H1 (cell line): ENCODE data around the gene RPTOR. TPM values are rescaled to one million over a fixed set of nuclear protein-coding genes. Genes with fewer than 3 reads are reported as not detected.
A peak's percentile ranks its signal among the peaks of the same experiment; 100 is the strongest.

Experiments
- CTCF ChIA-PET: fragments of 300-600 bp; sonication (Branson Sonifier 250); formaldehyde crosslinking; loops from one replicate; lab custom pipeline; 2021; ENCODE audit not compliant: partially characterized antibody; lab: Charles Lee
- POLR2A ChIA-PET: fragments of 300-600 bp; sonication (Branson Sonifier 250); formaldehyde crosslinking; loops from one replicate; lab custom pipeline; 2021; ENCODE audit warnings: inconsistent platforms; ENCODE audit not compliant: partially characterized antibody; lab: Charles Lee
- DNase-seq, 2 experiments: peaks; one replicate each; pipeline versions ENCODE4 v3.0.0 to v3.0.0-alpha.2; 2010 to 2022; ENCODE audit warnings: low spot score in 2 of 2, low read depth in 1 of 2, mixed read lengths in 1 of 2
- FAIRE-seq: peaks from 2 replicates; lab custom pipeline; 2011; peaks lifted over from hg19 to GRCh38; lab: Jason Lieb, UNC
- H2AFZ ChIP-seq: 2 replicates; pipeline ENCODE4 v1.8.1; 2012; ENCODE audit warnings: low read length, inconsistent platforms
- H2AK5ac ChIP-seq: 2 replicates; pipeline ENCODE4 v1.6.1; 2013; ENCODE audit warnings: low read depth, low read length
- H2BK120ac ChIP-seq: replicated peaks from 2 replicates; pipeline ENCODE3; 2013; ENCODE audit warnings: low read depth, low read length, inconsistent platforms
- H2BK12ac ChIP-seq: 2 replicates; pipeline ENCODE4 v1.6.1; 2013; ENCODE audit warnings: low read depth, low read length
- H2BK15ac ChIP-seq: 2 replicates; pipeline ENCODE4 v1.6.1; 2013; ENCODE audit warnings: low read length
- H2BK20ac ChIP-seq: 2 replicates; pipeline ENCODE4 v1.6.1; 2013; ENCODE audit warnings: low read length
- H2BK5ac ChIP-seq: 2 replicates; pipeline ENCODE4 v1.6.1; 2013; ENCODE audit warnings: low read depth, low read length
- H3K14ac ChIP-seq: 2 replicates; pipeline ENCODE4 v1.6.1; 2013; ENCODE audit warnings: inconsistent platforms; ENCODE audit not compliant: insufficient read length
- H3K18ac ChIP-seq: 2 replicates; pipeline ENCODE4 v1.6.1; 2013; ENCODE audit warnings: low read length; ENCODE audit errors: extremely low read depth
- H3K23ac ChIP-seq: 2 replicates; pipeline ENCODE4 v1.6.1; 2013; ENCODE audit warnings: inconsistent platforms; ENCODE audit not compliant: insufficient read length
- H3K23me2 ChIP-seq: 2 replicates; pipeline ENCODE4 v1.6.1; 2013; ENCODE audit warnings: low read depth, low read length
- H3K27ac ChIP-seq: 2 replicates; pipeline ENCODE4 v1.6.1; 2011; ENCODE audit warnings: low read depth, low read length, inconsistent platforms
- H3K27me3 ChIP-seq, 4 experiments: replicated peaks in 1 of 4; 1 replicate in 1 of 4; 2 replicates in 3 of 4; pipeline versions ENCODE4 v1.6.1 to v1.8.1; 2011 to 2013; ENCODE audit warnings: low read length in 3 of 4, mild to moderate bottlenecking in 3 of 4, inconsistent platforms in 2 of 4, mixed read lengths in 2 of 4, moderate library complexity in 1 of 4; ENCODE audit not compliant: control insufficient read depth in 3 of 4, insufficient read depth in 3 of 4; ENCODE audit errors: extremely low read depth in 1 of 4
- H3K36me3 ChIP-seq, 4 experiments: 2 replicates each; pipeline versions ENCODE4 v1.6.1 to v1.8.1; 2011 to 2013; ENCODE audit warnings: mild to moderate bottlenecking in 4 of 4, low read length in 3 of 4, moderate library complexity in 2 of 4, control low read depth in 1 of 4, inconsistent platforms in 1 of 4; ENCODE audit not compliant: insufficient read depth in 4 of 4, control insufficient read depth in 2 of 4
- H3K4ac ChIP-seq: replicated peaks from 2 replicates; pipeline ENCODE3; 2013; ENCODE audit warnings: low read length, low read depth, mixed read lengths, inconsistent platforms; ENCODE audit not compliant: insufficient read length
- H3K4me1 ChIP-seq, 4 experiments: replicated peaks in 1 of 4; 1 replicate in 1 of 4; 2 replicates in 3 of 4; pipeline versions ENCODE4 v1.6.1 to v1.8.1; 2011 to 2013; ENCODE audit warnings: low read length in 3 of 4, inconsistent platforms in 2 of 4, mixed read lengths in 1 of 4; ENCODE audit not compliant: insufficient read depth in 4 of 4, control insufficient read depth in 3 of 4
- H3K4me2 ChIP-seq, 2 experiments: 2 replicates each; pipeline versions ENCODE4 v1.6.1 to v1.8.1; 2011 to 2013; ENCODE audit warnings: low read depth in 2 of 2, low read length in 2 of 2, control low read depth in 1 of 2, inconsistent platforms in 1 of 2, mild to moderate bottlenecking in 1 of 2; ENCODE audit not compliant: insufficient read depth in 1 of 2
- H3K4me3 ChIP-seq, 4 experiments: fragments of 200-600, 300-600 bp in 1 of 4; sonication (generic), shearing (Covaris generic), sonication (Bioruptor Twin) in 1 of 4; 2 replicates each; pipeline versions ENCODE4 v1.5.1 to v1.8.1; 2011 to 2016; ENCODE audit warnings: low read length in 4 of 4, low read depth in 3 of 4, control low read depth in 2 of 4, inconsistent platforms in 2 of 4, mild to moderate bottlenecking in 2 of 4, mixed read lengths in 1 of 4, moderate library complexity in 1 of 4; ENCODE audit not compliant: insufficient read depth in 2 of 4; ENCODE audit errors: extremely low read depth in 1 of 4
- H3K56ac ChIP-seq: replicated peaks from 2 replicates; pipeline ENCODE3; 2013; ENCODE audit warnings: low read depth, mild to moderate bottlenecking, mixed read lengths, low read length, inconsistent platforms; ENCODE audit not compliant: insufficient read length
- H3K79me1 ChIP-seq: 2 replicates; pipeline ENCODE4 v1.6.1; 2013; ENCODE audit warnings: low read depth, low read length, control low read depth
- H3K79me2 ChIP-seq, 2 experiments: 2 replicates each; pipeline versions ENCODE4 v1.6.1 to v1.8.1; 2012 to 2013; ENCODE audit warnings: low read length in 2 of 2, mild to moderate bottlenecking in 2 of 2, inconsistent platforms in 1 of 2; ENCODE audit not compliant: insufficient read depth in 2 of 2, control insufficient read depth in 1 of 2
- H3K9ac ChIP-seq, 4 experiments: replicated peaks in 1 of 4; 1 replicate in 1 of 4; 2 replicates in 3 of 4; pipeline versions ENCODE4 v1.6.1 to v1.8.1; 2011 to 2013; ENCODE audit warnings: low read depth in 3 of 4, low read length in 3 of 4, control low read depth in 2 of 4, mild to moderate bottlenecking in 2 of 4, moderate library complexity in 2 of 4, inconsistent platforms in 1 of 4; ENCODE audit errors: extremely low read depth in 1 of 4
- H3K9me3 ChIP-seq, 2 experiments: 2 replicates each; pipeline versions ENCODE4 v1.6.1 to v1.8.1; 2012 to 2013; ENCODE audit warnings: mild to moderate bottlenecking in 2 of 2, moderate library complexity in 2 of 2, control low read depth in 1 of 2, inconsistent platforms in 1 of 2, low read depth in 1 of 2, low read length in 1 of 2, mixed read lengths in 1 of 2; ENCODE audit not compliant: insufficient read depth in 2 of 2
- H4K20me1 ChIP-seq, 2 experiments: replicated peaks in 1 of 2; 2 replicates each; pipeline versions ENCODE3 to v1.8.1; 2011 to 2013; ENCODE audit warnings: inconsistent platforms in 2 of 2, low read length in 2 of 2, mild to moderate bottlenecking in 1 of 2; ENCODE audit not compliant: insufficient read depth in 2 of 2, control insufficient read depth in 1 of 2
- H4K5ac ChIP-seq: 2 replicates; pipeline ENCODE4 v1.6.1; 2013; ENCODE audit warnings: low read length, low read depth, mixed read lengths, inconsistent platforms; ENCODE audit not compliant: insufficient read length
- H4K8ac ChIP-seq: 2 replicates; pipeline ENCODE4 v1.8.0; 2013; ENCODE audit warnings: mild to moderate bottlenecking, moderate library complexity, low read length, inconsistent platforms; ENCODE audit not compliant: insufficient read depth; ENCODE audit errors: extremely low read depth
- H4K91ac ChIP-seq: replicated peaks from 2 replicates; pipeline ENCODE3; 2013; ENCODE audit warnings: low read length, mixed read lengths, inconsistent platforms; ENCODE audit not compliant: insufficient read length
- CHD1 ChIP-seq: IDR thresholded peaks from 2 replicates; pipeline ENCODE4 v1.6.1; 2012; ENCODE audit warnings: low read depth, low read length, improper control_type of control experiment
- CTBP2 ChIP-seq: IDR thresholded peaks from 2 replicates; pipeline ENCODE4 v1.7.0; 2011; ENCODE audit warnings: borderline replicate concordance, mild to moderate bottlenecking, moderate library complexity, mixed read lengths, low read length; ENCODE audit not compliant: insufficient read depth, insufficient read length
- JUN ChIP-seq: IDR thresholded peaks from 2 replicates; pipeline ENCODE4 v1.6.1; 2011; ENCODE audit warnings: low read depth, mild to moderate bottlenecking, improper control_type of control experiment, low read length
- KDM5A ChIP-seq: fragments of 200-600 bp; IDR thresholded peaks from 2 replicates; pipeline ENCODE4 v1.7.1; 2012; ENCODE audit warnings: mild to moderate bottlenecking, low read length, inconsistent platforms, mixed read lengths
- POLR2AphosphoS5 ChIP-seq: IDR thresholded peaks from 2 replicates; pipeline ENCODE4 v1.6.1; 2011; ENCODE audit warnings: low read depth, low read length
- RFX5 ChIP-seq: IDR thresholded peaks from 2 replicates; pipeline ENCODE4 v1.6.1; 2011; ENCODE audit warnings: low read depth, low read length, improper control_type of control experiment, borderline replicate concordance
- TBP ChIP-seq: IDR thresholded peaks from 2 replicates; pipeline ENCODE4 v1.6.1; 2011; ENCODE audit warnings: low read depth, low read length, improper control_type of control experiment
- ZNF274 ChIP-seq: IDR thresholded peaks from 2 replicates; pipeline ENCODE4 v1.7.0; 2012; ENCODE audit warnings: low read length, borderline replicate concordance; ENCODE audit errors: extremely low read depth
- WGBS, 2 experiments: shearing (Covaris generic) in 1 of 2; methylation state at CpG; one replicate each; pipeline versions ENCODE4 v1.1.6 to v1.1.7; 2013 to 2015; ENCODE audit warnings: low lambda C conversion rate in 2 of 2, mixed read lengths in 2 of 2, inconsistent platforms in 1 of 2, low coverage in 1 of 2, missing lambda C conversion rate in 1 of 2; ENCODE audit not compliant: insufficient replicate concordance in 2 of 2, insufficient coverage in 1 of 2, insufficient read length in 1 of 2; ENCODE audit errors: extremely low coverage in 1 of 2, missing lambda C conversion rate in 1 of 2; 5-methylcytosine and 5-hydroxymethylcytosine counted together
- polyA plus RNA-seq, 7 experiments: library from polyadenylated mRNA; depleted of rRNA in 3 of 7; stranded (reverse) in 5 of 7; unstranded in 2 of 7; fragments of >200 nt in 5 of 7; fragments of 200-250 nt in 2 of 7; gene quantifications; 1 replicate in 5 of 7; 2 replicates in 1 of 7; 4 replicates in 1 of 7; pipeline versions ENCODE4 v1.2.1 to v1.2.3, GENCODE V29; 2011 to 2013; ENCODE audit warnings: missing spikeins in 2 of 7, mixed read lengths in 2 of 7
- total RNA-seq: library from RNA; stranded (reverse); fragmentation: NEBNext Ultra II Directional; extraction: Animal tissue kit (Norgen Biotek cat#: 25700); gene quantifications from 2 replicates; pipeline ENCODE4 v1.2.1, GENCODE V29; 2021

The RPTOR gene
- total and polyA plus RNA-seq, 2 of the 8 experiments (the other 6 are each of a cell fraction or from before 2014, with no cell fraction given), result 6.9 to 28.7 TPM

- no peak overlapping the region for H2BK15ac ChIP-seq
- peak overlapping the region; percentile 97 for H3K14ac ChIP-seq
- H3K9ac ChIP-seq, result no peak overlapping the region
- WGBS, 2 experiments, result 85% methylated on average over 8 of the region's 8 CpGs; no CpG with 5 or more reads in 1 of the 2 experiments
- no peak overlapping the region for H3K4me2 ChIP-seq
- no peak for DNase-seq
- H2AK5ac ChIP-seq, result no peak overlapping the region
- H2AFZ ChIP-seq, result no peak overlapping the region
- H3K9me3 ChIP-seq, result no peaks in the 10 kb centered on the region
- ChIA-PET CTCF (no interaction called here), POLR2A (no interaction called here)
- H2BK120ac ChIP-seq, result no peak overlapping the region
- peaks cover 0 to 9% (median 1%) of the 10 kb centered on the region in 4 experiments; a peak in 6 of 7 replicates for H3K4me1 ChIP-seq
- H3K4me3 ChIP-seq, result no peak overlapping the region
- H3K18ac ChIP-seq, result no peak overlapping the region
- H3K4ac ChIP-seq, result no peak overlapping the region
- no peak overlapping the region for H4K91ac ChIP-seq
- no peak overlapping the region for H3K27ac ChIP-seq
- H3K79me2 ChIP-seq, result peaks cover 0 to 22% of the 10 kb centered on the region in 2 experiments; a peak in 2 of 4 replicates
- peaks cover 0 to 4% of the 10 kb centered on the region in 2 experiments for H4K20me1 ChIP-seq
- no peak overlapping the region for H4K8ac ChIP-seq
- no peak overlapping the region for H3K23ac ChIP-seq
- no peak overlapping the region for H2BK20ac ChIP-seq
- H2BK5ac ChIP-seq, result no peak overlapping the region
- FAIRE-seq, result no peak
- H3K27me3 ChIP-seq, result no peaks in the 10 kb centered on the region
- no peak overlapping the region for H3K56ac ChIP-seq
- no peaks in the 10 kb centered on the region for H3K23me2 ChIP-seq
- H2BK12ac ChIP-seq, result no peak overlapping the region
- H3K79me1 ChIP-seq, result peaks cover 3% of the 10 kb centered on the region; the same call in 1 of the 2 replicates
- H4K5ac ChIP-seq, result no peak overlapping the region
- no peaks in the 10 kb centered on the region for H3K36me3 ChIP-seq
- TF ChIP-seq CHD1, result no peak
- no peak for TF ChIP-seq KDM5A
- no peak for TF ChIP-seq RFX5
- TF ChIP-seq ZNF274, result no peak
- TF ChIP-seq POLR2AphosphoS5, result no peak
- TF ChIP-seq CTBP2, result no peak
- no peak for TF ChIP-seq TBP
- TF ChIP-seq JUN, result no peak
These were observed 168.0 kb downstream of the RPTOR start for GRCh38 chr17:80712606-80713005.
